K562 (cell line): ENCODE data around the gene ANKLE1. TPM values are rescaled to one million over a fixed set of nuclear protein-coding genes. Genes with fewer than 3 reads are reported as not detected.

Source experiments
- ATF1 ChIP-seq, 2 experiments: fragments of 450-650 bp in 1 of 2; IDR thresholded peaks; 2 replicates each; pipeline ENCODE4 v1.6.1; 2016; ENCODE audit warnings: missing compliant biosample characterization in 1 of 2, missing genetic modification characterization in 1 of 2
- CBX5 ChIP-seq: IDR thresholded peaks from 2 replicates; pipeline ENCODE4 v1.6.1; 2014; ENCODE audit warnings: low read depth, borderline replicate concordance
- CHD2 ChIP-seq: IDR thresholded peaks from 2 replicates; pipeline ENCODE4 v1.6.1; 2011; ENCODE audit warnings: low read depth, low read length
- CREBBP ChIP-seq: IDR thresholded peaks from one replicate; pipeline ENCODE4 v1.6.1; 2012; ENCODE audit warnings: low read depth, mild to moderate bottlenecking, control low read depth, inconsistent platforms, low read length
- ELF1 ChIP-seq: fragments of 200-800 bp; sonication (Bioruptor generic); IDR thresholded peaks from 2 replicates; pipeline ENCODE4 v1.6.1; 2016; ENCODE audit warnings: missing genetic modification characterization, missing compliant biosample characterization
- HIVEP1 ChIP-seq: fragments of 250-450 bp; sonication (Bioruptor Pico); IDR thresholded peaks from 2 replicates; pipeline ENCODE4 v1.4.0; 2020; ENCODE audit warnings: mild to moderate bottlenecking
- MXD1 ChIP-seq: fragments of 250-450 bp; sonication (Bioruptor Pico); IDR thresholded peaks from 2 replicates; pipeline ENCODE4 v1.8.0; 2021; ENCODE audit warnings: borderline replicate concordance, mild to moderate bottlenecking, moderate library complexity; ENCODE audit not compliant: poor library complexity, severe bottlenecking
- POLR2AphosphoS2 ChIP-seq: IDR thresholded peaks from 2 replicates; pipeline ENCODE4 v1.6.1; 2012; ENCODE audit warnings: low read length, improper control_type of control experiment
- RAD21 ChIP-seq, 2 experiments: fragments of 250-450 bp in 1 of 2; fragments of 450-650 bp in 1 of 2; sonication (Bioruptor Pico) in 1 of 2; formaldehyde crosslinking in 1 of 2; IDR thresholded peaks in 1 of 2; conservative IDR thresholded peaks in 1 of 2; 2 replicates each; pipeline versions ENCODE4 v1.4.0 to v1.8.0; 2020 to 2022; ENCODE audit warnings: mild to moderate bottlenecking in 2 of 2, moderate library complexity in 1 of 2
- ZBTB49 ChIP-seq: sonication (generic); formaldehyde crosslinking; IDR thresholded peaks from 2 replicates; pipeline ENCODE4 v1.8.0; 2022; ENCODE audit warnings: missing genetic modification reagents, mild to moderate bottlenecking, borderline replicate concordance
- ZNF311 ChIP-seq: fragments of 250-450 bp; sonication (Bioruptor Pico); IDR thresholded peaks from 2 replicates; pipeline ENCODE4 v1.4.0; 2020; ENCODE audit warnings: mild to moderate bottlenecking, moderate library complexity
- ZNF644 ChIP-seq: fragments of 200-800 bp; sonication (Bioruptor generic); IDR thresholded peaks from 2 replicates; pipeline ENCODE4 v1.6.1; 2016; ENCODE audit warnings: low read depth, missing genetic modification characterization, missing compliant biosample characterization
- ZNF785 ChIP-seq: fragments of 250-450 bp; sonication (Bioruptor Pico); IDR thresholded peaks from 2 replicates; pipeline ENCODE4 v1.4.0; 2020; ENCODE audit warnings: mild to moderate bottlenecking
- polyA plus RNA-seq, 8 experiments: library from polyadenylated mRNA; depleted of rRNA in 4 of 8; stranded (reverse) in 5 of 8; unstranded in 3 of 8; fragments of >200 nt; fragmentation: Nextera tagmentation in 2 of 8; fragmentation: Illumina TruSeq in 1 of 8; extraction: Ambion mirVana in 2 of 8; extraction: Trizol in 1 of 8; gene quantifications; 2 replicates each; pipeline versions ENCODE4 v1.2.1 to v1.2.3, GENCODE V29; 2011 to 2014; ENCODE audit warnings: inconsistent platforms in 1 of 8, missing spikeins in 1 of 8
- total RNA-seq, 7 experiments: library from RNA; depleted of rRNA in 6 of 7; stranded (reverse); fragments of >200 nt in 6 of 7; fragmentation: Illumina TruSeq in 2 of 7; extraction: Trizol in 2 of 7; gene quantifications; 2 replicates each; pipeline versions ENCODE4 v1.2.1 to v1.2.3, GENCODE V29; 2011 to 2021; ENCODE audit warnings: low replicate concordance in 1 of 7
- TF ChIP-seq, protein P1 (sequence below): sonication (generic); formaldehyde crosslinking; IDR thresholded peaks from 2 replicates; pipeline ENCODE4 v1.4.0; 2020; ENCODE audit warnings: mild to moderate bottlenecking, missing genetic modification reagents
- TF ChIP-seq, protein P2 (sequence below): IDR thresholded peaks from 3 replicates; pipeline ENCODE4 v1.6.1; 2011; ENCODE audit warnings: borderline replicate concordance, mild to moderate bottlenecking, moderate library complexity; ENCODE audit not compliant: insufficient read length; ENCODE audit errors: extremely low read depth
- TF ChIP-seq, protein P3 (sequence below): fragments of 250-450 bp; sonication (Bioruptor Pico); IDR thresholded peaks from 2 replicates; pipeline ENCODE4 v1.8.0; 2022; ENCODE audit warnings: inconsistent platforms, mild to moderate bottlenecking, moderate library complexity, borderline replicate concordance

The ANKLE1 gene
- total and polyA plus RNA-seq, 9 of the 15 experiments (the other 6 are each of a cell fraction or from before 2014, with no cell fraction given): 0.63 to 9.2 (median 2.9) TPM

GRCh38 chr19:17334414-17335409 lies 53.0 kb downstream of the ANKLE1 start, which contains the start of gene ANO8 (continued):
- TF ChIP-seq ZBTB49 (CRISPR knock-in tag): no peak
- TF ChIP-seq ELF1 (tag): no peak; the same call in 1 of the 2 replicates
- TF ChIP-seq RAD21 (CRISPR knock-in tag; conservative IDR thresholded peaks at IDR 0.05 in 1 of 2, IDR thresholded peaks at IDR 0.05 in 1 of 2): peak in 1 of 2 experiments; percentile 23; a peak in 1 of 4 replicates
- TF ChIP-seq ATF1 (CRISPR knock-in tag; IDR thresholded peaks at IDR 0.05): peak; percentile 36; the same call in 1 of the 2 replicates
- TF ChIP-seq ATF1 (tag; IDR thresholded peaks at IDR 0.05): peak; percentile 95
- TF ChIP-seq POLR2AphosphoS2: no peak
- no peak; the same call in 1 of the 2 replicates for TF ChIP-seq HIVEP1 (CRISPR knock-in tag)
- TF ChIP-seq CHD2: no peak
- no peak for TF ChIP-seq ZNF785
- TF ChIP-seq, protein P1, sequence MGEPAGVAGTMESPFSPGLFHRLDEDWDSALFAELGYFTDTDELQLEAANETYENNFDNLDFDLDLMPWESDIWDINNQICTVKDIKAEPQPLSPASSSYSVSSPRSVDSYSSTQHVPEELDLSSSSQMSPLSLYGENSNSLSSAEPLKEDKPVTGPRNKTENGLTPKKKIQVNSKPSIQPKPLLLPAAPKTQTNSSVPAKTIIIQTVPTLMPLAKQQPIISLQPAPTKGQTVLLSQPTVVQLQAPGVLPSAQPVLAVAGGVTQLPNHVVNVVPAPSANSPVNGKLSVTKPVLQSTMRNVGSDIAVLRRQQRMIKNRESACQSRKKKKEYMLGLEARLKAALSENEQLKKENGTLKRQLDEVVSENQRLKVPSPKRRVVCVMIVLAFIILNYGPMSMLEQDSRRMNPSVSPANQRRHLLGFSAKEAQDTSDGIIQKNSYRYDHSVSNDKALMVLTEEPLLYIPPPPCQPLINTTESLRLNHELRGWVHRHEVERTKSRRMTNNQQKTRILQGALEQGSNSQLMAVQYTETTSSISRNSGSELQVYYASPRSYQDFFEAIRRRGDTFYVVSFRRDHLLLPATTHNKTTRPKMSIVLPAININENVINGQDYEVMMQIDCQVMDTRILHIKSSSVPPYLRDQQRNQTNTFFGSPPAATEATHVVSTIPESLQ (CRISPR knock-in tag): no peak
- no peak for TF ChIP-seq ZNF311
- no peak for TF ChIP-seq MXD1 (CRISPR knock-in tag)
- no peak for TF ChIP-seq CREBBP
- TF ChIP-seq, protein P2, sequence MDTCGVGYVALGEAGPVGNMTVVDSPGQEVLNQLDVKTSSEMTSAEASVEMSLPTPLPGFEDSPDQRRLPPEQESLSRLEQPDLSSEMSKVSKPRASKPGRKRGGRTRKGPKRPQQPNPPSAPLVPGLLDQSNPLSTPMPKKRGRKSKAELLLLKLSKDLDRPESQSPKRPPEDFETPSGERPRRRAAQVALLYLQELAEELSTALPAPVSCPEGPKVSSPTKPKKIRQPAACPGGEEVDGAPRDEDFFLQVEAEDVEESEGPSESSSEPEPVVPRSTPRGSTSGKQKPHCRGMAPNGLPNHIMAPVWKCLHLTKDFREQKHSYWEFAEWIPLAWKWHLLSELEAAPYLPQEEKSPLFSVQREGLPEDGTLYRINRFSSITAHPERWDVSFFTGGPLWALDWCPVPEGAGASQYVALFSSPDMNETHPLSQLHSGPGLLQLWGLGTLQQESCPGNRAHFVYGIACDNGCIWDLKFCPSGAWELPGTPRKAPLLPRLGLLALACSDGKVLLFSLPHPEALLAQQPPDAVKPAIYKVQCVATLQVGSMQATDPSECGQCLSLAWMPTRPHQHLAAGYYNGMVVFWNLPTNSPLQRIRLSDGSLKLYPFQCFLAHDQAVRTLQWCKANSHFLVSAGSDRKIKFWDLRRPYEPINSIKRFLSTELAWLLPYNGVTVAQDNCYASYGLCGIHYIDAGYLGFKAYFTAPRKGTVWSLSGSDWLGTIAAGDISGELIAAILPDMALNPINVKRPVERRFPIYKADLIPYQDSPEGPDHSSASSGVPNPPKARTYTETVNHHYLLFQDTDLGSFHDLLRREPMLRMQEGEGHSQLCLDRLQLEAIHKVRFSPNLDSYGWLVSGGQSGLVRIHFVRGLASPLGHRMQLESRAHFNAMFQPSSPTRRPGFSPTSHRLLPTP: no peak
- TF ChIP-seq, protein P3, sequence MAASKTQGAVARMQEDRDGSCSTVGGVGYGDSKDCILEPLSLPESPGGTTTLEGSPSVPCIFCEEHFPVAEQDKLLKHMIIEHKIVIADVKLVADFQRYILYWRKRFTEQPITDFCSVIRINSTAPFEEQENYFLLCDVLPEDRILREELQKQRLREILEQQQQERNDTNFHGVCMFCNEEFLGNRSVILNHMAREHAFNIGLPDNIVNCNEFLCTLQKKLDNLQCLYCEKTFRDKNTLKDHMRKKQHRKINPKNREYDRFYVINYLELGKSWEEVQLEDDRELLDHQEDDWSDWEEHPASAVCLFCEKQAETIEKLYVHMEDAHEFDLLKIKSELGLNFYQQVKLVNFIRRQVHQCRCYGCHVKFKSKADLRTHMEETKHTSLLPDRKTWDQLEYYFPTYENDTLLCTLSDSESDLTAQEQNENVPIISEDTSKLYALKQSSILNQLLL (CRISPR knock-in tag): no peak
- TF ChIP-seq ZNF644 (tag): no peak
- no peak for TF ChIP-seq CBX5
